AG08396 (cell line): ENCODE measurements around the gene TMED7.
"Not testable (repeated sequence)": the region's sequence is repeated elsewhere in the genome, so short reads cannot be mapped to it uniquely, and the experiment has no call there.

Experiments used
- DNase-seq: peaks from one replicate; pipeline ENCODE4 v3.0.0; 2012; ENCODE audit warnings: low spot score, mixed read lengths

TMED7 gene

GRCh38 chr5:115625579-115626444 lies at the start of gene TMED7:
Gene TMED7, minus strand, starts transcription at chr5:115626036. Its CDS starts 244 bp downstream, at chr5:115625792.
- peak; percentile 98 for DNase-seq

DNA sequence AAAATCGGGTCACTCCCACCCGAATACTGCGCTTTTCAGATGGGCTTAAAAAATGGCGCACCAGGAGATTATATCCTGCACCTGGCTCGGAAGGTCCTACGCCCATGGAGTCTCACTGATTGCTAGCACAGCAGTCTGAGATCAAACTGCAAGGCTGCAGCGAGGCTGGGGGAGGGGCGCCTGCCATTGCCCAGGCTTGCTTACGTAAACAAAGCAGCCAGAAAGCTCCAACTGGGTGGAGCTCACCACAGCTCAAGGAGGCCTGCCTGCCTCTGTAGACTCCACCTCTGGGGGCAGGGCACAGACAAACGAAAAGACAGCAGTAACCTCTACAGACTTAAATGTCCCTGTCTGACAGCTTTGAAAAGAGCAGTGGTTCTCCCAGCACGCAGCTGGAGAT lies 48.9 kb upstream of the TMED7 start:
- DNase-seq = not testable (repeated sequence)

DNA sequence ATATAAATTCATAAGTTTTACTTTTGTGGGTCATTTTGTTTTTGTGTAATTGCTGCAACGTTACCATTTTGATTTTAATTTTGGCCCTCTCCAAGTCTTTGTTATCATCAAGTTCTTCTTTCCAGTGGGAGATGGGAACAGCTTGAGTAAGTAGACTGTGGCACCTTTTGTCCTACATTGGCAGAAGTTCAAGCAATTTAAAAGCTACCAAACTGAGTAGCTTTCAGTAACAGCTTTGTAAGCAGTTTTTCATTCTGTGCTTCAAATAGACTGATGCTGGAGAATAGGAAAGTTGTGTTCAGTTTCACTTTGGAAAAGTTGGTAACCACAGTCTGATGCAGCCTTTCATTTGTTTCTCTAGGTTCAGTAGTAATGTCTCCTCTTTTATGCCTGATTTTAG lies 47.8 kb upstream of the TMED7 start:
- DNase-seq = no peak

DNA sequence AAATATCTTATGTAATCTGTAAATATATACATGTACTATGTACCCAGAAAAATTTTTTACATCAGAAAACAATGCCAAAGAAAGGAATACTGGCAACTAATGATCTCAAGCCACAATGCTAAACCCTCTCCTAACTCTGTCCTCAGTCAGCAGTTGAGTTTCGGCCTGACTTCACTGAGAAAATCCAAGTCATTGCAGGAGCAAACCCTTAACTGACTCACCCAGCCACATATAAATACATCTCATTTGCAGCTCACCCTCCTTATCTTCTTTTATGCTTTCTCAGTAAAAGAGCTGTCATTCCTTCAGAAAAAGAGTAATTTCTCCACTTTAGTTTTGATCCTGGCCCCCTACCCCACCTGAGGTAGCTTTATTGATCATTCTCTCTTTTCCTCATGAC lies 46.1 kb upstream of the TMED7 start:
- DNase-seq = no peak

GRCh38 chr5:115666023-115666422 lies 40.2 kb upstream of the TMED7 start:
- DNase-seq = no peak

DNA sequence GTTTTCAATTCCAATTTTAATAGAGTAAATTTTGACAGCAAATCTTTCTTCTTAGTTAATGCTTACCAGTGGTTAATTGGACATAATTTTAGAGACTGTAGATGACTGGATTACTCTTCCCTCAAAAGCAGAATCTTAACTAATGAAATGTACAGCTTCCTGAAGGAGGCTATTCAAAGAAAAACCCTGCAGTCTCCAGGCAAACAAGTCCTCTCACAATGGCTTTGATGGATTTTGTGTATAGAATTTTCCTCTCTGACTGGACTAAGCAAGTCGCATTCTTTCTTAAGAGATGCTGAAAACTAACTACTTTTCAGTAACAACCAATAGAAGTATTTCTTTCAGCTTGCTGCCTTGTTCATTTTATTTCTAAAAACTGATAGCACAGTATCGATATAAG lies 35.7 kb upstream of the TMED7 start:
- DNase-seq = no peak

GRCh38 chr5:115661101-115661500 lies 35.3 kb upstream of the TMED7 start:
- no peak for DNase-seq

GRCh38 chr5:115657881-115658233 lies 32.0 kb upstream of the TMED7 start:
- DNase-seq = peak; percentile 26

DNA sequence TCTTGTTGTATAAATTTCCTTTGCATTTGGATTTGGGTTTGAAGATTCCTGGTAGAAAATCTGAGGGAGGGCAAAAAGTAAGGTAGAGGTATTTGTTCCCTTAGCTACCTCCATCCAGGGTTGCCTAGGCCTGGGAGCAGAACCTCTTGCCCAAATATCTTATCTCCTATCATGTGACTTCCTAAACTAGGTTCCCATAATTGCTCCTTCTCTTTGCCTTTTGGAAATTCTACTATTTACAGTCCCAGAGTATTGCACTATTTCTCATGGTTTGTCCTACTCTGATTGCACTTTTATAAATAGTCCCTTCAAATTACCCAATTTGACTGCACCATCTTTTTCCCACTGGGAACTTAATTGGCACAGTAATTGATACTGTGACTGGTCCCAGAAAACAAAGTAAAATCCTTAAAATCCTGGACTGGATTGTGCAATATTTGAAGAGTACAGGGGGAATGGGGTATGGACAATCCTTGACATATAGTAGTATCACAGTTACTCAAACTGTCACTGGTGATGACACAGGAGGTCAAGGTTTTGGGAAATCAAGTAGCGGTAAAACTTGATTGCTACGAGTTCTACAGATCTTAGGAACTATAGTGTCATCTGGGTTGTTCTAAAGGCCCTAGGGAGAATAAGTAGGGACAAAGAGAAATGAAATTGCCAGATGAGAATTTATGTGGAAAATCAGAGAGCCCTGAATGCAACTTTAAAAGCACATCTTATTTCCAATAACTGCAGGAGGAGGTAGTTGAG lies 31.5 kb upstream of the TMED7 start:
- no peak for DNase-seq

DNA sequence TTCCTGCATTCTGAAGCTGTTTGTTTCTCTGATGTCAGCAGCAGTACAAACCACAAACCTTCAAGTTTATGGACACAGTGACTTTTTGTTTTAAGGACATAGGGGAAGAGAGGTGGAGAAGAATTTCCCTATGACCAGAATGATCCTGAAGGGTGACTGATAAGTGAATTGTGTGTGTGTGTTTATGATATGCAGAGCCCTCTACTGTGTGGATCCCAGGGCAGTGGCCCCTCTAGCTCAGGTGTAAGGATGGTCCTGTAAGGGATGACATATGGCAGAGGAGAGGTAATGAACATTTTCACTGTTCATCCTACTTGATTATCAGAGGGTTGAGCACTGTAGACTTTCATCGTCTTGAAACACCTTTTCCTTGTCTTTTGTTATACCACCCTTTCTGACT lies 30.6 kb upstream of the TMED7 start:
- no peak for DNase-seq

DNA sequence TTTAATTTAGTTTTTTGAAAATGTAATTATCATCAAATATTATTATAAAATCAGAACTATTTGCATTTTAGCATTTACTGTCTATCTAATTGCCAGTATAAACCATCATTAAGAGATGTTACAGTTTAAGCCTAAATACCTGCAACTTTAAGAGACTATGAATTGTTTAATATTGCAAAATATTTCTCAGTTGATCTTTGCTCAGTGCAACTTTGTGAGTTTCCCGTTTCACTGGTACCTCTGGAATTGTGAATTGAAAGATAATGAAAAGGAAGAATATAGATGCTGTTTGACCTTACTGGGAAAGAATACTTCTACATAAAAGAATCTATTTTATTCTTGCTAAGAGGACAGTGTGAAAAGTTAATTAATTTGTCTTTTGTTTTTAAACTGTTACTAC lies 30.2 kb upstream of the TMED7 start:
- DNase-seq = no peak

- DNase-seq = no peak
Observed at GRCh38 chr5:115649541-115649940, 23.7 kb upstream of the TMED7 start.

- no peak for DNase-seq
Observed at GRCh38 chr5:115648056-115648455, 22.2 kb upstream of the TMED7 start.

DNA sequence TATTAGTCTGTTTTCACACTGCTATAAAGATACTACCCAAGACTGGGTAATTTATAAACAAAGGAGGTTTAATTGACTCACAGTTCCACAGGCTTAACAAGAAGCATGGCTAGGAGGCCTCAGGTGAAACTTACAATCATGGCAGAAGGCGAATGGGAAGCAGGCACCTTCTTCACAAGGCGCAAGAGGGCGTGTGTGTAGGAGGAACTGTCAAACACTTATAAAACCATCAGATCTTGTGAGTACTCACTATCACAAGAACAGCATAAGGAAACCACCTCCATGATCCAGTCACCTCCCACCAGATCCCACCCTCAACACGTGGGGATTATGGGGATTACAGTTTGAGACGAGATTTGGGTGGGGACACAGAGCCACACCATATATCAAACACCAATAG lies 19.6 kb upstream of the TMED7 start:
- DNase-seq = not testable (repeated sequence)

DNA sequence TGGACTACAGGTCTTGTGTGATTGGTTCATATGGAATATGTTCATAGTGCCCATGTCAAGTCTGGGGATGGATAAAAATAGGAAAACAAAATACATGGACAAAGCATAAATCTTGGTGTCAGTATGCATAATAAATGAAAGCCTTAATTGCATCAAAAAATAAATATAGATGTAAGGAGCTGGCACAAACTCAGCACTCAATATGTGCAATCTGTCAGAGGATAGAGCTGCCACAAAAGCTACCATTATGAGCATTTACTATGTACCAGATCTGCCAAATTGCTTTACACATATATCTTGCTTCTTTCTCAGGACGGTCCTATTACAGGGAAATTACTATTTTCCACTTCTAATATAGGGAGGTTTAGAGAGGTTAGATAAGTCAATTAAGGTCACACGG lies 18.2 kb upstream of the TMED7 start:
- DNase-seq = no peak

DNA sequence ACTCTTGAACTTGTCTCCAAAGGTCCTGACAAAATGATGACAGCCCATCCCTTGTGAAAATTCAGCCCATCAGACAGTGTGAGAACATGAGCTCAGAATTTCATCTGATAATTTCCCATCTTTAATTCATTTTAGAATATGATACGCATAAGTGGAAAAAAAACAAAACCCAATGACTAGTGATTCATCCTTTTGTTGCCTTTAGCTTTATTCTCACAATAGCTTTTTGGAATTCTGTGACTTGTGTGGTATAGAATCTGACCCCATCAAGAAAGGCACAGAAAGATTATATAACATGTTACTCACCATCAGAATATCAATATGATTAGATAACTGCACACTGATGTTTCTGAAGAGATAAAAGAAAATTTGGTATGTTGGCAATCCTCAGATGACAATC lies 16.1 kb upstream of the TMED7 start:
- no peak for DNase-seq

DNA sequence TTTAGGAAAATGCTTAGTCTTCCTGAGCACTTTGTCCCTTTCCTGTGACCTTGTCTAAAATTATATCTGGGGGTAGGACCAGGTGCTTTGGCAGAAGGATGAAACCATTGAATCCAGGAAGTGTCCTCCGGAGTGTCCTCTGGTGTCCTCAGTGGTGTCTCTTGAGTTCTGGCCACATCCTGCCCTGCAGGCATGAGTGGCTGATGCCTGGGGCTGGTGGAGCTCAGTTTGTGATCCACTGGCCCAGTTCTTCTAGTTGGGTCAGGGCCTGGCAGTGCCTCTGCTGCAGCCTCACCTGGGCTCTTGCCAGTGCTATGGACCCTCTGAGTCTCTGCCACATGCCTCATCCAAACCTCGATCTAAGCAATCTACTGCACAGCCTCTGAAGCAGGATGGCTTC lies 14.4 kb upstream of the TMED7 start:
- no peak for DNase-seq

- no peak for DNase-seq
Observed at GRCh38 chr5:115639377-115639776, 13.5 kb upstream of the TMED7 start.

DNA sequence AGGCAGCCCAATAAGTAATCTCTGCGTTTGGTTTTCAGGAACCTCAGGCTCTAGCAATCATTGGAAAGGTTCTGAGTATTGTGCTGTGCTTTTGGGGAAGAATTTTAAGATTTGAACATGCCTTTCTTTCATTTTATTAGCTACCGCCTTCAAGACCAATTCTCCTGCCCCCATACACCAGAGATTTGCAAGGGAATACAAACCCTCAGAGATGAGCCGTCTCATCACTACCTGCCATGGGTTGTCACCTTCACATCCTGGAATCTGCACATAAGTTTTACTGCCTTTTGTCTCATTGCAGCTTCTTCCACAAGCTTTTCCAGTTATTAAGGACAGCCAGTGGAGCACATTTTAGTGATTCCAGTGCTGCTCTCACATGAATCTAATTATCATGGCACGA lies 11.7 kb upstream of the TMED7 start:
- no peak for DNase-seq

DNA sequence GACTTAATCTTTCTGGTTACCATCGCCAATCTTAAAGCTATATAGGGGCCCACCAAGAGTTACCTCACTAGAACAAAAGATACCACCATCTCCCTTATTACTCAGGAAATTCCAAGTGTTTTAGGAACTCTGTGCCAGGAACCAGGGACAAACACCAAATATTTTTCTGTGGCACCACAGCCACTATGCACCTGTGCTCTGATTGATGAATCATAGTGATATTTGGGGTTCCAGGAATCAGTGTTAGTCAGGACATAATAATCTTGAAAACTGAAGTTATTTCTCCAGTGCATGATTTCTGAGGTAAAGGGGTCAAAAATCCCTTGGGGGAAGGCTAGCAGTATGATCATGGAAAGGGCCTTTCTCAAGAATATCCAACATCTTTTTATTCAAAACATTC lies 10.2 kb upstream of the TMED7 start:
- DNase-seq = no peak

DNA sequence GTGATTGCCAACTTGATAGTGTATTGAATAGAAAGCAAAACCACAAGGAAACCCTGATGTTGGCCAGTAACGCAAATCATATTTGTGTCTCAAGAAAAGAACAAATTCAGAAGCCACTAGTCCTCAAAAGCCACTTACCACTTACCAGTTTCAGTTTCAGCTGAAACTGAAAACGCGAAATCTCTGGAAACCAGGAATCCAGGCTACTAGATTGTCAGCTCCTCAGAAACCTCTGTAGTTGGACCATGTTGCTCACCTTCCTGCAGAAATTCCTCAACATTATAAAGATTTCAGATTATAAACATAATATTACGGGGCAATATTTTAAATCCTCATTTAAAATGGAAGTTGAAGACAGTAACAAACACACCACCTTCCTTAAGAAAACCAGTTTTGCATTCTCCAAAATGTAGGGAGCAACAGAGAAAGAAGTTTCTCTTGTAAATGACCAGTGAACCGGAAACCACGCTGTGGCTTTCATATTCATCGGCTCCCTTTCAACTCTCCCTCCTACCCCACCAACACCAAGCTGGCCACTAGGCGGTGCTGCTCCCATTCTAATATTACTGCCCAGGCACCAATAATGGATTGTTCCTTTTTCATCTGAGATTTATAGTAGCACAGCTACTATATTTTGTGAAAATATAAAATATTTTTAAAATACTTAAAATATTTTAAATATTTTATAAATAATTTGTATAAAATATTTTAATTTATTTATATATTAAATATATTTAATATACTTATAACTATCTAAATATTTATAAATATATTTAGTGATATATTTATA lies 8.7 kb upstream of the TMED7 start:
- DNase-seq = peak; percentile 88

DNA sequence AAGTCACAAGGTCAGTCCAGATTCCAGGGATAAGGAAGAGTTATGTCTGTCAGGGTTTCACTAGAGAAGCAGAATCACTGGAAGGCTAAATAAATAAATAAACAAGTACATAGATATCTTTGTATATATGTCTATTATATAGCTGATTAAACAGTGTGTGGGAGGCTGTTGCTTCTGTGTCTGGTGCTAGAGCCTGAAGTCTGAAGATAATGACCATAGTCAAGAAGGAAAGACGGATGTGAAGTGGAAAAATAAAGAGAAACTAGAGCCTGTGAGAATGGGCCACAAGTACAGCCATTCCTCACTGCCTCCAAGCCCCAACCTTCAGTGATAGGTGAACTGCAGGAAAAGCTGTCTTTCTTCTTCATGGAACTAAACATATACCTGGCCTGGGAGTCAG lies 4.1 kb upstream of the TMED7 start:
- DNase-seq = no peak
